ENCODE measurements around the gene AKAP1. TPM values are rescaled to one million over a fixed set of nuclear protein-coding genes. Genes with fewer than 3 reads are reported as not detected.

AKAP1 gene
- total and polyA plus RNA-seq, 8 donors, result 6.6 to 348 (median 59.4) TPM

DNA sequence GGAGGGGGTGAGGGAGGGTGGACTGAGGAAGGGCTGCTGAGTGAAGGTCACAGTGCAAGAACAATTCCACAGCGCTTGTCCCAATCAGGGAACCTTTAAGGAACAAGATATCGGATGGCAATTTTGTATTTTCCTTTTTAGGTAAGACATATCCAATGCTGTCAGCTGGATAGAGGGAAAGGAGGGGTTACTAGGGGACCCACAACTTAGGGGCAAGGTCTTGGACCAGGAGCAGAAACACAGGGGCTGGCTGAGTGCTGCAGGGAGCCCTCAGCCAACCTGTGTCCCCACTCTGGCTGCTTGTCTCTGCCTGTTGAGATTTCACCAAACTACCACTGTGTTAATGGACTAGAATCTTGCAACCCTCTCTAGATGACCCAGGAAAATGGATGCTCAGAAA is 47.6 kb downstream of the AKAP1 start:
- H3K9me3 ChIP-seq, result no peaks in the 10 kb centered on the region
- no peak for DNase-seq
- TF ChIP-seq, protein P1, sequence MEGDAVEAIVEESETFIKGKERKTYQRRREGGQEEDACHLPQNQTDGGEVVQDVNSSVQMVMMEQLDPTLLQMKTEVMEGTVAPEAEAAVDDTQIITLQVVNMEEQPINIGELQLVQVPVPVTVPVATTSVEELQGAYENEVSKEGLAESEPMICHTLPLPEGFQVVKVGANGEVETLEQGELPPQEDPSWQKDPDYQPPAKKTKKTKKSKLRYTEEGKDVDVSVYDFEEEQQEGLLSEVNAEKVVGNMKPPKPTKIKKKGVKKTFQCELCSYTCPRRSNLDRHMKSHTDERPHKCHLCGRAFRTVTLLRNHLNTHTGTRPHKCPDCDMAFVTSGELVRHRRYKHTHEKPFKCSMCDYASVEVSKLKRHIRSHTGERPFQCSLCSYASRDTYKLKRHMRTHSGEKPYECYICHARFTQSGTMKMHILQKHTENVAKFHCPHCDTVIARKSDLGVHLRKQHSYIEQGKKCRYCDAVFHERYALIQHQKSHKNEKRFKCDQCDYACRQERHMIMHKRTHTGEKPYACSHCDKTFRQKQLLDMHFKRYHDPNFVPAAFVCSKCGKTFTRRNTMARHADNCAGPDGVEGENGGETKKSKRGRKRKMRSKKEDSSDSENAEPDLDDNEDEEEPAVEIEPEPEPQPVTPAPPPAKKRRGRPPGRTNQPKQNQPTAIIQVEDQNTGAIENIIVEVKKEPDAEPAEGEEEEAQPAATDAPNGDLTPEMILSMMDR (IDR thresholded peaks at IDR 0.05), result no peak
- TF ChIP-seq POLR2AphosphoS5 (IDR thresholded peaks at IDR 0.05) (no peak), POLR2A (IDR thresholded peaks at IDR 0.05) (no peak), EP300 (IDR thresholded peaks at IDR 0.05) (no peak)
- whole genome bisulfite sequencing, 5 donors, result 74 to 96% (median 84%) methylated on average over 2 of the region's 2 CpGs
- intact Hi-C loops (cut with DNase I; ENCODE audit: low total_unique reads), result loop anchor here (5.0 kb wide), 1 partner anchor 615 kb away; the partner anchor contains the start of gene CCDC182
- no peaks in the 10 kb centered on the region for H3K27me3 ChIP-seq
- no peaks in the 10 kb centered on the region for H3K36me3 ChIP-seq
- peaks cover 0 to 9% (median 4%) of the 10 kb centered on the region in 4 donors for H3K4me1 ChIP-seq
- no peak overlapping the region for H3K27ac ChIP-seq
- no peak overlapping the region for H3K4me3 ChIP-seq

DNA sequence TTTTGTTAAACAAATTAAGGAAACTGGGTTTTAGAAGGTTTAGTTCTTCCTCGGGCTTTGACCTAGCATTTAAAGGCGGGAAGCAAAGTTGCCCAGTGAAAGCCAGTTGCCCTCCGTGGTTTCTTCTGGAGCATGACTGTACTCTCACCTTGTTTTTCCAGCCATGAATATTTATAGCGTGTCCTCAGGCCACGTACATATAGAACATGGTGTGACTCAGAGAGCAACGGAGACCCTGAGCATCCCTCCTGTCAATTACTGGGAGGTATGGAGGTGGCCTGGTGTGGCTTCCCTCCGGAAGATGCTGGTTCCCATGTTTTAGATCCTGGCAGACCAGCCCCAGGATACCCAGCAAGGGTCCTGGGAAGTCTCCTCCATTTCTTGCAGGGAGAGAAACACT is 48.4 kb downstream of the AKAP1 start:
- no peak for TF ChIP-seq POLR2AphosphoS5 (IDR thresholded peaks at IDR 0.05)
- TF ChIP-seq EP300 (IDR thresholded peaks at IDR 0.05), result no peak
- TF ChIP-seq, protein P1 (IDR thresholded peaks at IDR 0.05), result no peak
- no peak for TF ChIP-seq POLR2A (IDR thresholded peaks at IDR 0.05)
- H3K27ac ChIP-seq, result no peak overlapping the region
- H3K4me3 ChIP-seq, result no peak overlapping the region
- 84 to 88% (median 86%) methylated on average over 7 of the region's 7 CpGs for WGBS, 5 donors
- H3K36me3 ChIP-seq, result no peaks in the 10 kb centered on the region
- intact Hi-C loops (cut with DNase I; ENCODE audit: low total_unique reads), result loop anchor here (5.0 kb wide), 1 partner anchor 614 kb away; the partner anchor contains the start of gene CCDC182
- no peak for DNase-seq
- no peaks in the 10 kb centered on the region for H3K27me3 ChIP-seq
- H3K4me1 ChIP-seq, result peaks cover 0 to 9% (median 4%) of the 10 kb centered on the region in 4 donors
- no peaks in the 10 kb centered on the region for H3K9me3 ChIP-seq

DNA sequence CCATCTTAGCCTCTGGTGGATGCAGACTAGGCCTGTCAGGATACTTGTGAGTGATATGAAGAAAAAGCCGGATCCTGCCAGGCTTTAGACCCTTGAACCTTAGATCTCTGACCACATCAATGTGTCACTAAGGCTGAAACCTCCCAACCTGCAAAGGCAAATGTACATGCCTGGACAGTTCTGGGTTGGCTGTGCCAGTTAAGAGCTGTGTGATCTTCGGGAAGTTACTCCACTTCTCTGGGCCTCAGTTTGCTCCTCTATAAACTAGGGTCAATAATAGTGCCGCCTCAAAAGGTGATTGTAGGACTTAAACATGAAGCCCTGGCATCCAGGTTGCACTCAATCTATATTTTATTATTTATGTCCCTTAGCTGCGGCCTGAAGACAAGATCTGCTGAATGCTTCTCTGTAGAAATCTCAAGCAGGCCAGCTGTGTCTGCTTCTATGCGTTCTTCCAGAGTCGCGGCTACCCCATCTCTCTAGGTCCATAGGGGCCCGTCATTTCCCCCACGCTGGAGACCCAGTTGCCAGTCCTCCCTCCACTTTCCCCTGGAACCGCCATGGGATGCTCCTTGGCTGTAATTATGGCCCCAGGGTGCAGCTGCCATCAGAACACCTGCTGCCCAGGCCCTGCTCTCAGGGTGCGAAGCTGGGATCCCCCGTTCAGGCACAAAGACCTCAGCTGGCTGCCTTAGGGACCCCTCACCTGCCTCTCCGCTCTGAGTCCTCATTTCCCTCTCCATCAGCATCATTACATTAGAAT is 50.2 kb downstream of the AKAP1 start:
- H3K36me3 ChIP-seq, result no peaks in the 10 kb centered on the region
- no peak for DNase-seq
- 87 to 96% (median 93%) methylated on average over 13 of the region's 13 CpGs for WGBS, 5 donors
- TF ChIP-seq, protein P1 (IDR thresholded peaks at IDR 0.05), result no peak
- no peak for TF ChIP-seq EP300 (IDR thresholded peaks at IDR 0.05)
- TF ChIP-seq POLR2AphosphoS5 (IDR thresholded peaks at IDR 0.05), result no peak
- TF ChIP-seq POLR2A (IDR thresholded peaks at IDR 0.05), result no peak
- no peak overlapping the region for H3K4me3 ChIP-seq
- intact Hi-C loops (cut with DNase I; ENCODE audit: low total_unique reads), result loop anchor here (5.0 kb wide), 1 partner anchor 692 kb away; no protein-coding TSS in a partner anchor
- no peaks in the 10 kb centered on the region for H3K9me3 ChIP-seq
- no peak overlapping the region for H3K27ac ChIP-seq
- H3K27me3 ChIP-seq, result no peaks in the 10 kb centered on the region
- H3K4me1 ChIP-seq, result peaks cover 0 to 9% (median 4%) of the 10 kb centered on the region in 4 donors

DNA sequence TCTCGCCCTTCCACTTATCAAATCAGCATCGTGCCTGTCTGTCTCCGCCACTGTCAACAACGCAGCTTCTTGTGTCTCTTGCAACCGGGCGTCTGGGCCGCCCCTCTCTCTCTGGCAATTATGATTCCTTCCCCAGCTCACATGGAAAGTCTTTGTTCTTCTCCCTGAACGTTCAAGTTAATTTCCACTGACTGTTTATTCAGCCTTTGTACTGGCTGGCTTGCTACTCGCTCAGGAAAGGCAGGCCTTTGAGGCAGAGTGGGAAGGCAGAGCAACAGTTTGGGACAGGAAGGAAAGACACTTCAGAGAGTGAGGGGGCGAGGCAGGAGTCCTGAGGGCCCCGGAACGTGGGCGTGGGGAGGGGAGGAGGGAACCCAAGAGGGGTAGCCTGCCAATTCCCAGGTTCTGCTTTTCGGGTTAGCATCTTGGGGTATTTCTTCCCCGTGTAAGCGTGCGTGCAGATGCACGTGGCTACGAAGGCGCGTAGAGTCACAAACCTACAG is 50.8 kb downstream of the AKAP1 start:
- Histone ChIP-seq H3K36me3 (no peaks in the 10 kb centered on the region), H3K9me3 (no peaks in the 10 kb centered on the region), H3K27me3 (no peaks in the 10 kb centered on the region), H3K4me3 (no peak overlapping the region), H3K4me1 (peaks cover 0 to 5% (median 2%) of the 10 kb centered on the region in 4 donors), H3K27ac (no peak overlapping the region)
- intact Hi-C loops (cut with DNase I; ENCODE audit: low total_unique reads), result loop anchor here (5.0 kb wide), 1 partner anchor 691 kb away; no protein-coding TSS in a partner anchor
- 42 to 48% (median 46%) methylated on average over 21 of the region's 21 CpGs for WGBS, 5 donors
- TF ChIP-seq POLR2AphosphoS5 (IDR thresholded peaks at IDR 0.05), result no peak
- no peak for TF ChIP-seq EP300 (IDR thresholded peaks at IDR 0.05)
- no peak for TF ChIP-seq POLR2A (IDR thresholded peaks at IDR 0.05)
- TF ChIP-seq, protein P1 (IDR thresholded peaks at IDR 0.05), result no peak
- DNase-seq, result peak in 1 of 2 donors; percentile 26
